ENCODE data around the gene KLHL5. TPM values are rescaled to one million over a fixed set of nuclear protein-coding genes. Genes with fewer than 3 reads are reported as not detected.
A peak's percentile ranks its signal among the peaks of the same experiment; 100 is the strongest.

The KLHL5 gene
- total RNA-seq, 1 experiment from 2014 or later = 128 TPM

DNA sequence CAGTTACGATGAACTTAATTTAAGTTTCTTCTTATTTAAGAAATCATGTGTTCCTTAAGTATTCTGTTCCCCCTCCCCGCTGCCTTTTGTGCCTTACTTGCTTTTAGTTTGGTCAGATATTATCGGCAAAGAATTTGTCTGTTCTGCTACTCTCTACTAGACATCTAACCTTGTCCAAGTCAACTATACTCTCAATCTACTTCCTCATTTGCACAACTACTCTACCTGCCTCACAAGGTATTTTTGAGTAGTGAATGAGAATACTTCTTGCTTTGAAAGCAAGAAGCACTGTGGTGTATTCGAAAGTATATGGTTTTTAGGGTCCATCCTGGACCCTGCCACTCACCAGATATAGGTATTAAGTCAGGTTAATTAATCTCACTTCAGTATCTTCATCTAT lies 8.0 kb upstream of the KLHL5 start:
- H3K9me3 ChIP-seq (ENCODE audit: control insufficient read depth, insufficient read depth, low read depth, low read length) = no peaks in the 10 kb centered on the region
- CTCF ChIA-PET = no interaction called here

DNA sequence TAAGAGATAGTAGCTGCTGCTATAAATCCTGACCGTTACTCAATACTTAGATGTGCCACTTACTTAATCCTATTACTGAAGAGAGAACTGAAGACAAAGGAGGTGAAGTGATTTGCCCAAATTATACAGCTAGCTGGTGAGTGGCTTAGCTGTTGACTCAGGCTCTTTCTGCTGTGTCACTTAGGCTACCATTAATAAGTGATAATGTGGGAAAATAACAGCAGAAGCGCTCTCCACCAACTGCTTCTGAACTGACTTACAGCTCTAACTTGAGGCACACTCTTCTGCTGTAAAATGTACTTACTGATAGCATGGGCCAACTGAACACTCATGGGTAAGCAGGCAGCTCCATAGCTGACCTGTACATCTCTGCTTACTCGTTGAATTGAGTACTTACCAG lies 7.5 kb upstream of the KLHL5 start:
- in situ Hi-C loops (cut with HindIII; ENCODE audit: low pct_unique_long_range_greater_than_20kb, low sequenced_read_pairs) (no loop called here), intact Hi-C loops (cut with micrococcal nuclease; ENCODE audit: unreplicated experiment) (no loop called here)
- Histone ChIP-seq H3K4me3 (ENCODE audit: low read depth in 2 of 2, low read length in 2 of 2) (no peak overlapping the region), H3K27me3 (ENCODE audit: control insufficient read depth, insufficient read depth, low read length) (no peaks in the 10 kb centered on the region), H3K27ac (ENCODE audit: low read length) (peak overlapping the region; percentile 63; the same call in 1 of the 2 replicates), H3K36me3 (ENCODE audit: control insufficient read depth, insufficient read depth, low read length) (no peaks in the 10 kb centered on the region), H3K9me3 (ENCODE audit: control insufficient read depth, insufficient read depth, low read depth, low read length) (no peaks in the 10 kb centered on the region), H3K4me1 (ENCODE audit: control insufficient read depth, insufficient read depth, low read length) (peaks cover 50% of the 10 kb centered on the region)
- TF ChIP-seq POLR2AphosphoS5 (IDR thresholded peaks at IDR 0.05; ENCODE audit: low read depth, low read length) (no peak), REST (IDR thresholded peaks at IDR 0.05; ENCODE audit: insufficient read depth in 1 of 2, low read depth in 2 of 2, low read length in 1 of 2) (no peak), SIN3A (IDR thresholded peaks at IDR 0.05; ENCODE audit: borderline replicate concordance, insufficient read depth, low read depth, low read length) (no peak), TCF7L2 (IDR thresholded peaks at IDR 0.05; ENCODE audit: low read depth, low read length) (no peak), CTCF (IDR thresholded peaks at IDR 0.05) (no peak)
- CTCF ChIA-PET = interaction anchor here (0.6 kb wide), 1 partner anchor 53 kb away, joined by 3 read pairs; no protein-coding TSS in a partner anchor
- DNase-seq (ENCODE audit: low read depth, low spot score) (no peak), ATAC-seq (peak; percentile 70)
- no TSS peak for BruUV-seq (replicated peaks)
- POLR2A ChIA-PET = no interaction called here

More for the DNA sequence above, 8.0 kb upstream of the KLHL5 start:
- DNase-seq (ENCODE audit: low read depth, low spot score) (no peak), ATAC-seq (peak; percentile 15; the same call in 1 of the 2 replicates)
- no peak overlapping the region for H3K4me3 ChIP-seq (ENCODE audit: low read depth in 2 of 2, low read length in 2 of 2)
- H3K27ac ChIP-seq (ENCODE audit: low read length) = peak overlapping the region; percentile 63
- POLR2A ChIA-PET = no interaction called here
- H3K27me3 ChIP-seq (ENCODE audit: control insufficient read depth, insufficient read depth, low read length) = no peaks in the 10 kb centered on the region
- in situ Hi-C loops (cut with HindIII; ENCODE audit: low pct_unique_long_range_greater_than_20kb, low sequenced_read_pairs) (no loop called here), intact Hi-C loops (cut with micrococcal nuclease; ENCODE audit: unreplicated experiment) (no loop called here)
- no peak for TF ChIP-seq SIN3A (IDR thresholded peaks at IDR 0.05; ENCODE audit: borderline replicate concordance, insufficient read depth, low read depth, low read length)
- TF ChIP-seq POLR2AphosphoS5 (IDR thresholded peaks at IDR 0.05; ENCODE audit: low read depth, low read length) = no peak
- no peak for TF ChIP-seq CTCF (IDR thresholded peaks at IDR 0.05)
- no peaks in the 10 kb centered on the region for H3K36me3 ChIP-seq (ENCODE audit: control insufficient read depth, insufficient read depth, low read length)
- H3K4me1 ChIP-seq (ENCODE audit: control insufficient read depth, insufficient read depth, low read length) = peaks cover 50% of the 10 kb centered on the region
- BruUV-seq (replicated peaks) = no TSS peak

All from Panc1 (cell line).